Stomach smooth muscle (tissue), 2 donors: Measurements from ENCODE around the gene CLEC4D.
"Not testable (repeated sequence)": the region's sequence is repeated elsewhere in the genome, so short reads cannot be mapped to it uniquely, and the experiment has no call there.

Source experiments
- H3K27ac ChIP-seq: one replicate; pipeline ENCODE4 v1.7.0; 2013; ENCODE audit warnings: mild to moderate bottlenecking, low read length, inconsistent platforms
- H3K27me3 ChIP-seq, 2 donors: one replicate each; pipeline ENCODE4 v1.7.0; 2013; ENCODE audit warnings: low read length in 2 of 2; ENCODE audit not compliant: insufficient read depth in 2 of 2, control insufficient read depth in 1 of 2
- H3K36me3 ChIP-seq, 2 donors: one replicate each; pipeline ENCODE4 v1.7.0; 2013; ENCODE audit warnings: low read length in 2 of 2; ENCODE audit not compliant: control insufficient read depth in 2 of 2, insufficient read depth in 2 of 2
- H3K4me1 ChIP-seq: one replicate; pipeline ENCODE4 v1.7.0; 2013; ENCODE audit warnings: low read length; ENCODE audit not compliant: control insufficient read depth, insufficient read depth
- H3K4me3 ChIP-seq, 2 donors: one replicate each; pipeline ENCODE4 v1.7.0; 2013; ENCODE audit warnings: low read length in 2 of 2
- H3K9ac ChIP-seq, 2 donors: one replicate each; pipeline ENCODE4 v1.7.0; 2013; ENCODE audit warnings: low read length in 2 of 2, mild to moderate bottlenecking in 1 of 2
- H3K9me3 ChIP-seq, 2 donors: one replicate each; pipeline ENCODE4 v1.7.0; 2013; ENCODE audit warnings: low read length in 2 of 2; ENCODE audit not compliant: control insufficient read depth in 2 of 2
- donor health status: healthy.
- donor health status: Pancreatic carcinoma.

The CLEC4D gene

DNA sequence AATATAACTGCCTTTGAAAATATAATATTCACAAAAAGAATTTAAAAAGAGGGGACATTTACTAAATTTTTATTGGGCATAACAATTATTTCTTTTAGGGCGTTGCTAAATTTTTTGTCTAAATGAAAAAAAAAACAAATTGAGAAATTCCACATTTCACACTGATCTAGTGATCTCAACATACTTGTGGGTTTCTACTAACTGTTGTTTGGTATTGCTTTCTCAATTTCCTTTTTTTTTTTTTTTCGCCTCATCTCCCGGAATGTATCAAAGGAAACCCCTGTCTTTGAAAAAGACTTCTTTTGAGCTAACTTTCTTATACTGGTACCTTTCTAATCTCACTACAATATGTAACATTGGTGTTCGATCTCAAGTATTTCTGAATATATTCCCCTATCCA is at the start of gene CLEC4D:
TSS of gene CLEC4D (plus strand) at position 248 of the 400 bp plus-strand sequence. CDS start 230 bp downstream, outside the sequence.
- no peak within 1 kb of the TSS for H3K4me3 ChIP-seq
- no peaks in the 10 kb centered on the region for H3K27me3 ChIP-seq
- H3K9ac ChIP-seq = no peak within 1 kb of the TSS
- no peaks in the 10 kb centered on the region for H3K9me3 ChIP-seq
- no peaks in the 10 kb centered on the region for H3K4me1 ChIP-seq
- H3K36me3 ChIP-seq = no peaks in the 10 kb centered on the region
- H3K27ac ChIP-seq = no peak within 1 kb of the TSS

DNA sequence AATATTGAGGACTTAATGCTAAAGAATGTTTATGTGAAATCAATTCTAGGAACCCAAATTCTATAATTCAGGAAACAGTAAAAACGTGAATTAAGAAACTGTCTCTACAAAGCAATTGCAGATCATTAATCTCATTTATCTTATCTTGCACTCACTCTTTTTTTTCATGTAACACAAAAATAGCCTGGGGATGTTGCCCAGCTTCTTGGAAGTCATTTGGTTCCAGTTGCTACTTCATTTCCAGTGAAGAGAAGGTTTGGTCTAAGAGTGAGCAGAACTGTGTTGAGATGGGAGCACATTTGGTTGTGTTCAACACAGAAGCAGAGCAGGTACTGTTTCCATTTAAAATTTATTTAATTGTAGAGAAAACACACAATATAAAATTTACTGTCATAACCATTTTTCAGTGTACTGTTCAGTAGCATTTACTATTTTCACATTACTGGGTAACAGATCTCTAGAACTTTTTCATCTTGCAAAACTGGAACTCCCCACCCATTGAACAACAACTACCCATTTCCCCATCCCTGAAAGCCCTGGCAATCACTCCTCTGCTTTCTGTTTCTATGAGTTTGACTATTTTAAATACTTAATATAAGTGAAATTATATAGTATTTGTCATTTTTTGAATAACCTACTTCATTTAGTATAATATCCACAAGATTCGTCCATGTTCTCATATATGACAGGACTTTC is 47.9 kb upstream of the CLEC4D start:
- Histone ChIP-seq H3K9me3 (no peaks in the 10 kb centered on the region), H3K9ac (no peak overlapping the region), H3K4me3 (no peak overlapping the region), H3K27ac (no peak overlapping the region), H3K27me3 (no peaks in the 10 kb centered on the region), H3K36me3 (no peaks in the 10 kb centered on the region), H3K4me1 (no peaks in the 10 kb centered on the region)

DNA sequence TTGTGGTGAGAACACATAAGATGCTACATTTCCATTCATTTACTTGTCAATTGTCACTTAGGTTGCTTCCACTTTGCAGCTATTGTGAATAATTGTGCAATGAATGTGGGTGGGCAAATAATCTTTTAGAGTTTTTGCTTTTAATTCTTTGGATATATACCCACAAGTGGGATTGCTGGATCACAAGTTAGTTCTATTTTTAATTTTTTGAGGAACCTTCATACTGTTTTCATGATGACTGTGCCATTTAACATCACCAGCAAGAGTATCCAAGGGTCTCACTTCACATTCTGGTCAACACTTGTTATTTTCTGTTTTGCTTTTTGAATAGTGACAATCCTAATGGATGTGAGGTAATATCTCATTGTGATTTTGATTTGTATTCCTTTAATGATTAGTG is 47.1 kb upstream of the CLEC4D start:
- no peaks in the 10 kb centered on the region for H3K36me3 ChIP-seq
- no peaks in the 10 kb centered on the region for H3K27me3 ChIP-seq
- no peak overlapping the region for H3K9ac ChIP-seq
- H3K4me1 ChIP-seq = no peaks in the 10 kb centered on the region
- no peak overlapping the region for H3K27ac ChIP-seq
- no peak overlapping the region for H3K4me3 ChIP-seq
- H3K9me3 ChIP-seq = no peaks in the 10 kb centered on the region

DNA sequence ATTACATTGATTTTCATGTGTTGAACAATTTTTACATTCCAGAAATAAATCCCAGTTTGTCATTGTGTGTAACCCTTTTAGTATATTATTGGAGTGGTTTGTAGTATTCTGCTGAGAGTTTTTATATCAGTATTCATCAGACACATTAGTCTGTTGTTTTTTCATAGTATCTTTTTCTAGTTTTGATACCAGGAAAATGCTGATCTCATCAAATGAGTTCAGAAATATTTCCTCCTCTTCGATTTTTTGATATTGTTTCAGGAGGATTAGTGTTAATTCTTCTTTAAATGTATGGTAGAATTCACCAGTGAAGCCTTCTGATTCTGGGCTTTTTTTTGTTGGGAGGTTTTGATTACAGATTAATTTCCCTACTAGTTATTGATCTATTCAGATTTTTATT is 42.2 kb upstream of the CLEC4D start:
- Histone ChIP-seq H3K4me1 (no peaks in the 10 kb centered on the region), H3K9ac (no peak overlapping the region), H3K9me3 (no peaks in the 10 kb centered on the region), H3K36me3 (no peaks in the 10 kb centered on the region), H3K27me3 (no peaks in the 10 kb centered on the region), H3K4me3 (no peak overlapping the region), H3K27ac (no peak overlapping the region)

DNA sequence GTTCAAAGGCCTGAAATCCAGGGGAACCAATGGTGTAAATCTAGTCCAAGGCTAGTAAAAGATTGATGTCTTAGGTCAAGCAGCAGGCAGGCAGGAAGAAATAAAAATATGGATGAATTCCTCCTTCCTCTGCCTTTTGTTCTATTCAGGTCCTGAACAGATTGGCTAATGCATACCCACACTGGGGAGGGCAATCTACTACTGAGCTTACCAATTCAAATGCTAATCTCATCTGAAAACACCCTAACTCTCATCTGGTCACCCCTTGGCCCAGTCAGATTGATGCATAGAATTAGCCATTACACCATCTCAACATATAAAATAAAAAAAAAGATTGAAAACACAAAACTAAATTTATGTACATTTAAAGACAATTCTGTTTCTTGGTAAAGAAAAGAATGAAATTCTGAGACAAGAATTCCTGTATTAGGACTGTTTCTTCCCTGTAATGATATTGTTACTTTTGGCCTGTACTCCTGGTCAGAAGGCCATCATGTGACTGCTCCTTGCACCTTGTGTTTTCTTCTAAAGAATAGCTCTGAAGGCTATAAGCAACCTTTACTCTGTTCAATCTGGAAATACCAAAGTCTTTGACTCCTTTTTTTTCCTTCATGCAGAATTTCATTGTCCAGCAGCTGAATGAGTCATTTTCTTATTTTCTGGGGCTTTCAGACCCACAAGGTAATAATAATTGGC is 37.6 kb upstream of the CLEC4D start:
- Histone ChIP-seq H3K9ac (no peak overlapping the region), H3K9me3 (no peaks in the 10 kb centered on the region), H3K4me3 (no peak overlapping the region), H3K36me3 (no peaks in the 10 kb centered on the region), H3K4me1 (no peaks in the 10 kb centered on the region), H3K27ac (no peak overlapping the region), H3K27me3 (no peaks in the 10 kb centered on the region)

DNA sequence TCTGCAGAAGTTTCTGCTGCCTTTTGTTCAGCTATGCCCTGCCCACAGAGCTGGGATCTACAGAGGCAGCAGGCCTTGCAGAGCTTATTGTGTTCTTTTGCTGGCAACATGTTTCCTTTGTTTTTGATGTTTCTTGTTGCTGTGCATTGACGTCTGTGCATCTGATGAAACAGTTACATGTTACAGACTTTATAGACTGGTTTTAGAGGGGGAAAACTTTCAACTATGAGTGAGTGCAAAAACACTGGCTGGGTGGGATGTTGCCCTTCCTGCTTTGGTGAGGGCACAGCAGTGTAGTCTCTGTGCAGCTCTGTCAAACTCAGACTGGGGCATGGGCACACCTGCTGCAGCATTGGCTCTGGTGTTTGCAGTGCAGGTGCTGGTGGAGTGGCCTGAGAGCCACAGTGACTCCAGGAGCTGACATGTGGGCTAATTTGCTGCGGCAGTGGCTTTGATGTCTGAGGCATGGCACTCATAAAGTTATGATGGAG is 30.7 kb upstream of the CLEC4D start:
- Histone ChIP-seq H3K36me3 (no peaks in the 10 kb centered on the region), H3K27ac (no peak overlapping the region), H3K27me3 (no peaks in the 10 kb centered on the region)

DNA sequence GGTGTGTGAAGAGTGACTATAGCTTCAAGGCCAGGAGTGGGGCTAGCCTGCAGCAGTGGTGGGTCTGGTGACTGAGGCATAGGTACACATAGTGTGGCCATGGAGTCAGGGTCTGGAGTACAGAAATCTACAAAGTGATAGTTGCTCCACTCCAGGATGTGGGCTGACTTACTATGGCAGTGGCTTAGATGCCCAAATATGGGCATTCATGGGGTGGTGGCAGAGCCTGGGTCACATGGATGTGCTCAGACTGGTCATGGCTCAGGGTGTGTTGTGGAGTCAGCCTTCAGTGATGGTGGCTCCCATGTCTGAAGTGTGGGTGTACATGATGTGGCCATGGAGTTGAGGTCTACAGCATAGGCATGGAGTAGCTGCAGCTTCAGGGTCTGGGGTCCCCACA is 30.2 kb upstream of the CLEC4D start:
- no peaks in the 10 kb centered on the region for H3K27me3 ChIP-seq
- no peaks in the 10 kb centered on the region for H3K4me1 ChIP-seq
- H3K36me3 ChIP-seq = no peaks in the 10 kb centered on the region
- peaks cover 0 to 2% of the 10 kb centered on the region in 2 donors for H3K9me3 ChIP-seq
- no peak overlapping the region for H3K9ac ChIP-seq
- no peak overlapping the region for H3K27ac ChIP-seq
- no peak overlapping the region for H3K4me3 ChIP-seq

More for the DNA sequence above, 30.7 kb upstream of the CLEC4D start:
- H3K9ac ChIP-seq = no peak overlapping the region
- H3K4me1 ChIP-seq = no peaks in the 10 kb centered on the region
- no peak overlapping the region for H3K4me3 ChIP-seq
- H3K9me3 ChIP-seq = peaks cover 0 to 2% of the 10 kb centered on the region in 2 donors

DNA sequence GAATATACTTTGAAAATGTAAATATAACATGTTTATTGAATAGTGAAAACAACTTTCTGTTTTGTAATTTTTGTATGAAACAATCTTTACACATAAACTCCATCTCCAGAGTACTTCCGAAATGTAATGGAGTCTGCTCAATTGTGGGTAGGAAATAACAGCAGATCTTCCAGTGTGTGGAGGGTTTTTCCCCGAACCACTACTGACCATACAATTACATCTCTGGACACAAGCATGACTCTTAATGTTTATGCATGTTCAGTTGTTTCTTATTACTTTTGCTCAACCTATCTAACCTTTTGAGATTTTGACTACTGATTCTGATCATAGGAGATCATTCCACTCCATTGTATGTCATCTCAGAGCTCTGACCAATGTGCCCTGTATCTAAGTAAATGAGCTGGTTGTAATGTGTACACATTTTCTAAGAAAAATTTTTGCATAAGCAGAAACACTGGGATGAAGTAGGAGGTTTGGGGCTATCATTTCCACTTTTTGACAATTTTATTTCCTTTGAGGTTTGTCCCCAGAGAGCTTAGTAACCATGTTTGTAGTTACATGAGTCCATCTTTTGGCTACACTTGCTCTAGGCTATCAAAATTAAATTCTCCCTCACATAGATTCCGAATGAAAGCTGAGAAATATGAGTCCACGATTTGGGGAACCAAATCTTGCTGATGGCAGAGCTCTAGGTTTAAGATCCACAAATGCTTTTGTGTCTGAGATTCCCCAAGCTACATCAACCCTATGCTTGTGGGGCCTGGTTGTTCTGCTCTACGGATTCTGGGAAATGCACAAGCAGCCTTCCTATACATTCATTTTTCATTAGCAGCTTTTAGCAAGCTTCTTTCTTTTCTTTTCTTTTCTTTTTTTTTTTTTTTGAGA is 21.4 kb upstream of the CLEC4D start:
- Histone ChIP-seq H3K4me1 (no peaks in the 10 kb centered on the region), H3K27ac (no peak overlapping the region), H3K4me3 (no peak overlapping the region)

DNA sequence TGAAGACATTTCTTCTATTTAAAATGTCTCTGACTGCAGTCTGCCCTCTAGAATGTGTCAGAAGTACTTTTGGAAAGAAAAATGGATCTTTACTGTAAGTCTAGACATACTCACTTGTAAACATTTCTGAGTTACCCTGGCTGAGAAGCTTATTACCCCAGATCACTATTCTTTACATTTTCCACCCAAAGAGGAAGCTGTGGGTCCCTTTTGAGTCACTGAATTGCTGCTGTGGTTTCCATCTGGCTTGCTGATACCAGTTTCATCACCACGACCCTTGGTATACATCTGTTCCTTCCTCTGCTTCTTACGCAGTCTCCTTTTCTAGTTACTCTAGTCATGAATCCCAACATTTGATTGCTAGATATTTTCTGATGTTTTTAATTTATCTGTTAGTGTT is 20.2 kb upstream of the CLEC4D start:
- no peak overlapping the region for H3K9ac ChIP-seq
- H3K27ac ChIP-seq = no peak overlapping the region
- no peak overlapping the region for H3K4me3 ChIP-seq
- H3K27me3 ChIP-seq = no peaks in the 10 kb centered on the region
- H3K36me3 ChIP-seq = no peaks in the 10 kb centered on the region
- H3K9me3 ChIP-seq = no peaks in the 10 kb centered on the region
- H3K4me1 ChIP-seq = no peaks in the 10 kb centered on the region

More for the DNA sequence above, 21.4 kb upstream of the CLEC4D start:
- no peaks in the 10 kb centered on the region for H3K9me3 ChIP-seq
- no peak overlapping the region for H3K9ac ChIP-seq
- no peaks in the 10 kb centered on the region for H3K36me3 ChIP-seq
- H3K27me3 ChIP-seq = no peaks in the 10 kb centered on the region

DNA sequence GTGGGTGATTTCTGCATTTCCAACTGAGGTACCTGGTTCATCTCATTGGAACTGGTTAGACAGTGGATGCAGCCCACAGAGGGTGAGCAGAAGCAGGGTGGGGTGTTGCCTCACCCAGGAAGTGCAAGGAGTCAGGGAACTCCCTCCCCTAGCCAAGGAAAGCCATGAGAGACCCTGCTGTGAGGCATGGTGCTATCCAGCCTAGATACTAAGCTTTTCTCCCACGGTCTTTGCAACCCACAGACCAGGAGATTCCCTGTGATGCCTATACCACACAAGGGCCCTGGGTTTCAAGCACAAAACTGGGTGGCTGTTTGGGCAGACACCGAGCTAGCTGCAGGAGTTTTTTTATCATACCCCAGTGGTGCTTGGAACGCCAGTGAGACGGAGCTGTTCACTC is 17.6 kb upstream of the CLEC4D start:
- not testable (repeated sequence) for H3K9me3 ChIP-seq, H3K4me1 ChIP-seq, H3K4me3 ChIP-seq, H3K9ac ChIP-seq, H3K27ac ChIP-seq, H3K27me3 ChIP-seq, H3K36me3 ChIP-seq
